ENCODE data around the gene RUNX3. TPM values are rescaled to one million over a fixed set of nuclear protein-coding genes. Genes with fewer than 3 reads are reported as not detected.
"Not testable (repeated sequence)": the region's sequence is repeated elsewhere in the genome, so short reads cannot be mapped to it uniquely, and the experiment has no call there.

RUNX3 gene
- total RNA-seq (0.26 and 0.66 TPM in 2 replicates), polyA plus RNA-seq (0.48 and 1.8 TPM in 2 replicates), polyA minus RNA-seq (ENCODE audit: low replicate concordance) (0.51 and 8.1 TPM in 2 replicates)
- polyA plus RNA-seq (2012), result 1.9 and 4.9 TPM in 2 replicates

DNA sequence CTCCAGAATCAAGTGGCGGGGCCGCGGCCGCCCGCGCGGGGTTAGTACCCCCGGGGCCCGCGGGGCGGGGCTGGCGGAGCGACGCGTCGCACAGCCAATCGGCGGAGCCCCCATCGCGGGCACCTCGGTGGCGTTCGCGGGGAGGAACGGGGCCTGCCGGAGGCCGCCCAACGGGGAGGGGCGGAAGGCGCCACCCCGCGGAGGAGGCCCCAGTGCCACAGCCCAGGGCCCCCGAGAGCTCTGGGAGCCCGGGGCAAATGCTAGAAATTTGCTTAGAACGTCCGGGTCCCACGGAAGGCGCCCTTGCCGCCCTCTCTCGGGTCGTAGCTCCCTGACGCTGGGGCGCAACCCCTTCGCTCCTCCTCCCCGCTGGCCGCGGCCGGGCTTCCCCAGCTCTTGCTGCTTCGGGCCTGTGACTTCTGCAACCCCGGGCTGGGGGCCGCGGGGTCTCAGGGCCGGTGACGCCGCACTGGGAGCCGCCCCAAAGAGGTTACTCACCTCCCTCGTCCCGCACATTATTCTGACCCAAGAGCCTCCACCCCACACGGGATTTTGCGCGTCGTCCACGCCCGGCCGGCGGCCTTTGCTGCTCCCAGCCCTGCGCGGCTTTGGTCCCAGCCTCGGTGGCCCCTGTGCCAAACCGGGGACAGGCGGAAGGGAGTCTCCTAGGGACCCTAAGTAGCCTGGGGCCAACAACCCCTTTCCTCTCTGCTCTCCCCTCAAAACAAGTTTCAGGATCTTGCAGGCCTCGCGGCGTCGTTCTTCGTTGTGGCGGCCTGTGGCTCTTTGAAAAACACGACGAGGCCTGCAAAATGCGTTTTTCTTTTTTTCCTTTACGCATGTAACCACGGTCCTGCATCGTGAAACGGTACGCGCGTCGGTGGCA lies at the start of gene RUNX3:
TSS of gene RUNX3 (minus strand) at position 17 of the 886 bp plus-strand sequence. CDS start 408 bp downstream, outside the sequence.
- H3K27ac ChIP-seq (ENCODE audit: insufficient read depth, low read length), result no peak within 1 kb of the TSS

DNA sequence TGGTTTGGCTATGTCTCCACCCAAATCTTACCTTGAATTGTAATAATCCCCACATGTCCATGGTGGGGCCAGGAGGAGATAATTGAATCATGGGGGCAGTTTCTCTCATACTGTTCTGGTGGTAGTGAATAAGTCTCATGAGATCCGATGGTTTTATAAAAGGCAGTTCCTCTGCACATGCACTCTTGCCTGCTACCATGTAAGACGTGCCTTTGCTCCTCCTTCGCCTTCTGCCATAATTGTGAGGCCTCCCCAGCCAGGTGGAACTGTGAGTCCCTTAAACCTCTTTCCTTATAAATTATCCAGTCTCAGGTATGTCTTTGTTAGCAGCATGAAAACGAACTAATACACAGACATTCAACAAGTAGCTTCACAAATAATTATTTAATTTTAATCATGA lies 49.2 kb upstream of the RUNX3 start:
- not testable (repeated sequence) for H3K9ac ChIP-seq (ENCODE audit: insufficient read depth, low read length); DNase-seq (ENCODE audit: low read depth in 2 of 2); H3K79me2 ChIP-seq (ENCODE audit: control insufficient read depth, insufficient read depth, low read length); H3K4me2 ChIP-seq (ENCODE audit: extremely low read depth, insufficient read depth, low read length); H3K27me3 ChIP-seq (ENCODE audit: control insufficient read depth, insufficient read depth, low read length); H3K4me3 ChIP-seq (replicated peaks in 1 of 4; ENCODE audit: control extremely low read depth in 1 of 4, insufficient read depth in 1 of 4, low read depth in 3 of 4, low read length in 4 of 4); H3K36me3 ChIP-seq (ENCODE audit: control insufficient read depth, insufficient read depth, low read length); H2AFZ ChIP-seq (ENCODE audit: low read length); H4K20me1 ChIP-seq (ENCODE audit: control insufficient read depth, extremely low read depth, insufficient read depth, low read length); H3K4me1 ChIP-seq (ENCODE audit: control insufficient read depth, extremely low read depth, insufficient read depth, low read length); H3K9me3 ChIP-seq (ENCODE audit: control insufficient read depth, insufficient read depth, low read depth, low read length); H3K27ac ChIP-seq (ENCODE audit: insufficient read depth, low read length)

More for the DNA sequence above, at the start of gene RUNX3:
- DNase-seq (ENCODE audit: low read depth in 2 of 2), result peak in 1 of 2 donors; percentile 13
- Histone ChIP-seq H3K36me3 (ENCODE audit: control insufficient read depth, insufficient read depth, low read length) (no peaks in the 10 kb centered on the region), H3K9ac (ENCODE audit: insufficient read depth, low read length) (peak within 1 kb of the TSS; percentile 28), H3K27me3 (ENCODE audit: control insufficient read depth, insufficient read depth, low read length) (peaks cover 56% of the 10 kb centered on the region), H4K20me1 (ENCODE audit: control insufficient read depth, extremely low read depth, insufficient read depth, low read length) (no peaks in the 10 kb centered on the region), H3K4me1 (ENCODE audit: control insufficient read depth, extremely low read depth, insufficient read depth, low read length) (peaks cover 2% of the 10 kb centered on the region), H3K4me2 (ENCODE audit: extremely low read depth, insufficient read depth, low read length) (no peak within 1 kb of the TSS), H3K9me3 (ENCODE audit: control insufficient read depth, insufficient read depth, low read depth, low read length) (no peaks in the 10 kb centered on the region), H3K4me3 (replicated peaks in 1 of 4; ENCODE audit: control extremely low read depth in 1 of 4, insufficient read depth in 1 of 4, low read depth in 3 of 4, low read length in 4 of 4) (peak within 1 kb of the TSS in 3 of 4 experiments; percentile 17 to 56 (median 35)), H2AFZ (ENCODE audit: low read length) (no peak within 1 kb of the TSS), H3K79me2 (ENCODE audit: control insufficient read depth, insufficient read depth, low read length) (no peaks in the 10 kb centered on the region)
- TF ChIP-seq EZH2 (IDR thresholded peaks at IDR 0.05; ENCODE audit: low read length, missing control alignments), result peak; percentile 27
- TF ChIP-seq, protein P1, sequence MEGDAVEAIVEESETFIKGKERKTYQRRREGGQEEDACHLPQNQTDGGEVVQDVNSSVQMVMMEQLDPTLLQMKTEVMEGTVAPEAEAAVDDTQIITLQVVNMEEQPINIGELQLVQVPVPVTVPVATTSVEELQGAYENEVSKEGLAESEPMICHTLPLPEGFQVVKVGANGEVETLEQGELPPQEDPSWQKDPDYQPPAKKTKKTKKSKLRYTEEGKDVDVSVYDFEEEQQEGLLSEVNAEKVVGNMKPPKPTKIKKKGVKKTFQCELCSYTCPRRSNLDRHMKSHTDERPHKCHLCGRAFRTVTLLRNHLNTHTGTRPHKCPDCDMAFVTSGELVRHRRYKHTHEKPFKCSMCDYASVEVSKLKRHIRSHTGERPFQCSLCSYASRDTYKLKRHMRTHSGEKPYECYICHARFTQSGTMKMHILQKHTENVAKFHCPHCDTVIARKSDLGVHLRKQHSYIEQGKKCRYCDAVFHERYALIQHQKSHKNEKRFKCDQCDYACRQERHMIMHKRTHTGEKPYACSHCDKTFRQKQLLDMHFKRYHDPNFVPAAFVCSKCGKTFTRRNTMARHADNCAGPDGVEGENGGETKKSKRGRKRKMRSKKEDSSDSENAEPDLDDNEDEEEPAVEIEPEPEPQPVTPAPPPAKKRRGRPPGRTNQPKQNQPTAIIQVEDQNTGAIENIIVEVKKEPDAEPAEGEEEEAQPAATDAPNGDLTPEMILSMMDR (conservative IDR thresholded peaks at IDR 0.05 in 1 of 2, IDR thresholded peaks at IDR 0.05 in 1 of 2; ENCODE audit: low read depth in 1 of 2, low read length in 2 of 2), result no peak

DNA sequence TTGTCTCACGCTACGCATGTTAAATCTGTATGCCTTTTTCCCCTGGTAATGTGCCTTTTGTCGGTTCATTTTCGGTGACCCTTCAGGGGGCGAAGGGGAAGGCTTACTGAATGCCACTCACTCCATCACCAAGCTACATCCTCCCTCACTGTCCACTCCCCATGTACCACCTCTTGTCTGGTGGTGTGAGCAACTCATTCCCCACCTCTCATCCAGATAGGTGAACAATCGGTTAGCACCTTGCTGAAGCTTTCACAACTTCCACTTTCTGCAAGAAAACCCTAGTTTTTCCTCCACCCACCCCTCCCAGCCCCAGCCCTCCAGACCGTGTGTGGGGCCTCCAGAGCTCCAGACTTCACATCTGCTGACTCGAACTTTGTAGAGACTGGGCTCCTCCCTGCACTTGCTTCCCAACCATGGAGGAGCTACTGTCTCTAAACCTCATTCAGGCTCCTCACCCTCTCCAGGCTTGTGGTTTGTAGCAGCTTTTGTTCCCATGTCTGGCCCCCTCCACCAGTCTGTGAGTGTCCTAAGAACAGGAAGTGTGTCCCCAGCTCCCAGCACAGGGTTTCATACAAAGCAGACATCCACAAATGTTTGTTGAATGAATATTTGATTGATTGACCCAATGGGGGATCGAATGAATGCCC lies 48.4 kb upstream of the RUNX3 start:
- no peak overlapping the region for H3K4me3 ChIP-seq (replicated peaks in 1 of 4; ENCODE audit: control extremely low read depth in 1 of 4, insufficient read depth in 1 of 4, low read depth in 3 of 4, low read length in 4 of 4)
- no peaks in the 10 kb centered on the region for H4K20me1 ChIP-seq (ENCODE audit: control insufficient read depth, extremely low read depth, insufficient read depth, low read length)
- H3K27me3 ChIP-seq (ENCODE audit: control insufficient read depth, insufficient read depth, low read length), result no peaks in the 10 kb centered on the region
- H3K4me1 ChIP-seq (ENCODE audit: control insufficient read depth, extremely low read depth, insufficient read depth, low read length), result no peaks in the 10 kb centered on the region
- no peak overlapping the region for H2AFZ ChIP-seq (ENCODE audit: low read length)
- H3K4me2 ChIP-seq (ENCODE audit: extremely low read depth, insufficient read depth, low read length), result no peak overlapping the region
- TF ChIP-seq, protein P1 (conservative IDR thresholded peaks at IDR 0.05 in 1 of 2, IDR thresholded peaks at IDR 0.05 in 1 of 2; ENCODE audit: low read depth in 1 of 2, low read length in 2 of 2), result no peak
- no peak for TF ChIP-seq EZH2 (IDR thresholded peaks at IDR 0.05; ENCODE audit: low read length, missing control alignments)
- H3K27ac ChIP-seq (ENCODE audit: insufficient read depth, low read length), result no peak overlapping the region
- no peaks in the 10 kb centered on the region for H3K79me2 ChIP-seq (ENCODE audit: control insufficient read depth, insufficient read depth, low read length)
- no peaks in the 10 kb centered on the region for H3K36me3 ChIP-seq (ENCODE audit: control insufficient read depth, insufficient read depth, low read length)
- no peak overlapping the region for H3K9ac ChIP-seq (ENCODE audit: insufficient read depth, low read length)
- no peaks in the 10 kb centered on the region for H3K9me3 ChIP-seq (ENCODE audit: control insufficient read depth, insufficient read depth, low read depth, low read length)
- no peak for DNase-seq (ENCODE audit: low read depth in 2 of 2)

Measured in fibroblast of lung (primary cell).